ENCODE data around the gene GM2A.

- TF ChIP-seq POLR2AphosphoS5 (IDR thresholded peaks at IDR 0.05) (no peak), REST (IDR thresholded peaks at IDR 0.05; ENCODE audit: borderline replicate concordance) (no peak), CTCF (IDR thresholded peaks at IDR 0.05; ENCODE audit: poor library complexity, severe bottlenecking) (no peak)
These were observed 11.9 kb upstream of the GM2A start for GRCh38 chr5:151240924-151241635.
